ENCODE measurements around the gene TNFRSF1B.

GRCh38 chr1:12138196-12139168 lies 28.3 kb upstream of the TNFRSF1B start:
- no peak for TF ChIP-seq CTCF (IDR thresholded peaks at IDR 0.05; ENCODE audit: low read length)
- TF ChIP-seq EZH2 (optimal IDR thresholded peaks at IDR 0.05; ENCODE audit: low read depth, low read length): no peak
- TF ChIP-seq EZH2phosphoT487 (IDR thresholded peaks at IDR 0.05; ENCODE audit: low read length): no peak
